ENCODE results near the gene RPS6KC1. TPM values are rescaled to one million over a fixed set of nuclear protein-coding genes. Genes with fewer than 3 reads are reported as not detected.

Gene RPS6KC1
- total and polyA plus RNA-seq, 9 of the 15 experiments (the other 6 are each of a cell fraction or from before 2014, with no cell fraction given) = 4.3 to 34.6 (median 20.9) TPM

- TF ChIP-seq NCOR1 (IDR thresholded peaks at IDR 0.05) (peak; percentile 54), PRPF4 (IDR thresholded peaks at IDR 0.05; ENCODE audit: insufficient read depth, low read depth, low read length, poor library complexity, severe bottlenecking) (no peak), ATF6 (CRISPR knock-in tag; IDR thresholded peaks at IDR 0.05) (no peak), DACH1 (IDR thresholded peaks at IDR 0.05; ENCODE audit: partially characterized antibody) (peak; percentile 50), SMAD4 (CRISPR knock-in tag; conservative IDR thresholded peaks at IDR 0.05) (0 out of 2 replicates have a peak, but pooled peaks have one; percentile 29), CEBPB (tag; IDR thresholded peaks at IDR 0.05) (peak; percentile 88), MTA2 (IDR thresholded peaks at IDR 0.05; ENCODE audit: low read depth) (peak; percentile 32; the same call in 1 of the 2 replicates), ZNF274 (IDR thresholded peaks at IDR 0.05; ENCODE audit: borderline replicate concordance, low read depth, low read length) (no peak), CBFA2T2 (conservative IDR thresholded peaks at IDR 0.05) (peak; percentile 71), PML (IDR thresholded peaks at IDR 0.05; ENCODE audit: low read length) (peak; percentile 24; the same call in 1 of the 2 replicates), CBX5 (IDR thresholded peaks at IDR 0.05; ENCODE audit: borderline replicate concordance, low read depth) (no peak), CC2D1A (IDR thresholded peaks at IDR 0.05) (peak; percentile 74), ZNF384 (IDR thresholded peaks at IDR 0.05; ENCODE audit: low read depth, low read length) (peak; percentile 52; the same call in 1 of the 2 replicates), RNF2 (IDR thresholded peaks at IDR 0.05) (0 out of 2 replicates have a peak, but pooled peaks have one; percentile 27), ZSCAN29 (IDR thresholded peaks at IDR 0.05) (no peak), CTBP1 (IDR thresholded peaks at IDR 0.05; ENCODE audit: borderline replicate concordance) (peak; percentile 74; the same call in 1 of the 2 replicates), WHSC1 (IDR thresholded peaks at IDR 0.05; ENCODE audit: low read length) (no peak), CBX3 (IDR thresholded peaks at IDR 0.05; ENCODE audit: borderline replicate concordance in 1 of 2, low read length in 2 of 2) (no peak), SOX6 (IDR thresholded peaks at IDR 0.05) (peak; percentile 84), HDAC8 (tag; IDR thresholded peaks at IDR 0.05) (no peak), TRIM24 (IDR thresholded peaks at IDR 0.05) (peak; percentile 58 to 75; a peak in 3 of 4 replicates), PKNOX1 (IDR thresholded peaks at IDR 0.05) (peak; percentile 23; the same call in 1 of the 2 replicates), TAF9B (IDR thresholded peaks at IDR 0.05; ENCODE audit: partially characterized antibody) (peak; percentile 32), CEBPG (CRISPR knock-in tag; IDR thresholded peaks at IDR 0.05) (peak; percentile 63), CEBPG (tag; conservative IDR thresholded peaks at IDR 0.05 in 1 of 2, IDR thresholded peaks at IDR 0.05 in 1 of 2) (peak in 1 of 2 experiments; percentile 81; a peak in 2 of 4 replicates), HDAC1 (IDR thresholded peaks at IDR 0.05) (no peak), ZBTB9 (CRISPR knock-in tag; IDR thresholded peaks at IDR 0.05) (no peak)
Observed at GRCh38 chr1:213296558-213296957, 245.5 kb downstream of the RPS6KC1 start (continued).

Data from K562 (cell line).